Ureter (tissue), 1 donor: Measurements from ENCODE around the gene ME3. TPM values are rescaled to one million over a fixed set of nuclear protein-coding genes. Genes with fewer than 3 reads are reported as not detected.
"Not testable (repeated sequence)": the region's sequence is repeated elsewhere in the genome, so short reads cannot be mapped to it uniquely, and the experiment has no call there.

Experiments
- DNase-seq: peaks from one replicate; pipeline ENCODE4 v3.0.0-alpha.2; 2020; ENCODE audit warnings: low spot score
- total RNA-seq: library from RNA; stranded (reverse); gene quantifications from one replicate; pipeline ENCODE4 v1.2.4, GENCODE V29; 2023
- donor health status: DM: yes; HTN: yes; CAD: no.

Gene ME3
- total RNA-seq, 1 donor from 2014 or later, result 40.2 TPM

DNA sequence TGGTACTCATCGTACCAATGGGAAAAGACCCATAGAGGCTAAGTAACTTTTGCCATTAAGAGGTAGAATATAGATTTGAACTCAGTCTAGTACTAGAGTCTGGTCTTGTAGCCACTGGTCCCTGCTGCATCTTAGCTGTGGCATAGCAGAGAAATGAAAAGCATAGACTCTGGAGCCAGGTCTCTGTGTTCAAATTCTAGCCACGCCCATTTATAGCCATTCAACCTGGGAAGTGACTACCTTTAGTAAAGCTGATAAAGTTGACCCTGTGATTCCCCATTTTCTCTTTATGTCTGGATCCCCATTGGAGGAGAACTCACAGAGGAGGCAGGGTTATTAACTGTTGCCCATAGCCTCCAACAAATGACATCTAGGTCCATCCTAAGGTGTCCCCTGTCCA lies 113.6 kb downstream of the ME3 start:
- no peak for DNase-seq

DNA sequence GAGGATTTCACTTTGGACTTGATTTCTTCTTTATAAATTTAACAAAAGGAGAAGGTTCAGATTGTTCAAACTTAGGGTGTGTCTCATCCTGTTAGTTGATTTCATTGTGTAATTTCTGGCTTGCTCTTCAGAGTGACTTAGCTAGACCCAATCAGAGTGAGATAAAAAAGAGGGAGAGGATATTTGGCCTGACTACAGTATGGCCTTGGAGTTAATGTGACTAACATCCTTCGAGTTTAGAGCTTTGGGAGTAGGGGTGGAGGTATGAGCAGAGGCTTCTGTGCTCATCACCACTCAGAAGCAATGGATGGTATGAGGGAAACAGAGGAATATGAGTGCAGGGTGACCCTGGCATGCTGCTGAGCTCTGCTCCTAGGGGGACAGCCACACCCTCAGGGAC lies 114.2 kb downstream of the ME3 start:
- no peak for DNase-seq

DNA sequence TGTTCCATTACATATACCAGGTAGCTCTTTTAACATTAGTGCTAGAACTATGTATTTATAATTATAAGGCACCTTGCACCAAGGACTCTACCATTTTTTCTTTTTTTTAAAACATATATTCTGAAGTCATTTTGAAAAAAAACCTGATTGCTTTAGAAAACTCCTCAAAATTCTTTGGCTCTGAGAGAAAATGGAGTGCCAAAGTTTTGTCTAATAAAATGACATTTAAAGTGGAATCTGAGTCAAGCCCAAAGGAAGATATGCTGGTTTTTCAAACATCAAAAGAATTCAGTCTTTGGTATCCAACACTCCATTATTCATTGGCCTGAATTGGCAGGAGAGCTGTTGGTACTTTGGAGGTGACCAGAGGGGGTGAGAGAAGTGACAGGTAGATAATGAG lies 116.5 kb downstream of the ME3 start:
- DNase-seq, result no peak

DNA sequence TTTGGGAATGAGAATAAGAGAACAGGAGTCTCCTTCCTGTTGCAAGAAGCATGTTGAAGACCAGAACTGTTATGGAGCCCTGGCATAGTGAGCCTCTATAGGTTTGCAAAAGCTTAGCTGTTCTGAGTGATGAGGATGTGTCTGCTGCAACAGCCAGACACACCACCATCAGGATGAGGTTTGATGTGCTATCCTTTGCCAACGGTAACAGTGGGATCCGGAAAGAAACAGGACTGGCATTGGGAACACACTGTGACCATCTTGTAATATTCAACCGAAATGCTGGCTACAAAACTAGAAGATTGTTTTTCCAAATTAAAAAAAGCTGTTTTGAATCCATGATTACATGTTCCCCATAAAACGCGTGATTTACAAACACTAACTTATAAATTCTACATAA lies 117.0 kb downstream of the ME3 start:
- DNase-seq, result no peak

DNA sequence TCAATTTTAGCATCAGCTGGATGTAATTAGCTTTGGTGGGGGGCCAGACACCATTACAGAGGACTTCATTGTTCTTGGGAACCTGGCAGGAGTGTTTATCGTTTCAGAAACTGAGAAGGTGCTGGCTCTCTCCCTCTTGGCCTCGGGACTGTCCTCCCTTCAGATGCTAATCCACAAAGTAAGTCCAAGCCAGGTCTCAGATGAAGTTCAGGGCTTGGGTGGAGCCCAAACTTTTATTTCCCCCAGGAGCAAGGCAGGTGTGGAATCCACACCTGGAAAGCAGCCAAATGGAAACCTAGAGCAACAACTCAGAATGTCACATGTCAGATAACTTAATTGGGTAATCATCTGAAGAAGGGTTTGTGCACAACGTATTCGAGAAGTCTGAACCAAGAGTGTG lies 119.2 kb downstream of the ME3 start:
- DNase-seq, result no peak

DNA sequence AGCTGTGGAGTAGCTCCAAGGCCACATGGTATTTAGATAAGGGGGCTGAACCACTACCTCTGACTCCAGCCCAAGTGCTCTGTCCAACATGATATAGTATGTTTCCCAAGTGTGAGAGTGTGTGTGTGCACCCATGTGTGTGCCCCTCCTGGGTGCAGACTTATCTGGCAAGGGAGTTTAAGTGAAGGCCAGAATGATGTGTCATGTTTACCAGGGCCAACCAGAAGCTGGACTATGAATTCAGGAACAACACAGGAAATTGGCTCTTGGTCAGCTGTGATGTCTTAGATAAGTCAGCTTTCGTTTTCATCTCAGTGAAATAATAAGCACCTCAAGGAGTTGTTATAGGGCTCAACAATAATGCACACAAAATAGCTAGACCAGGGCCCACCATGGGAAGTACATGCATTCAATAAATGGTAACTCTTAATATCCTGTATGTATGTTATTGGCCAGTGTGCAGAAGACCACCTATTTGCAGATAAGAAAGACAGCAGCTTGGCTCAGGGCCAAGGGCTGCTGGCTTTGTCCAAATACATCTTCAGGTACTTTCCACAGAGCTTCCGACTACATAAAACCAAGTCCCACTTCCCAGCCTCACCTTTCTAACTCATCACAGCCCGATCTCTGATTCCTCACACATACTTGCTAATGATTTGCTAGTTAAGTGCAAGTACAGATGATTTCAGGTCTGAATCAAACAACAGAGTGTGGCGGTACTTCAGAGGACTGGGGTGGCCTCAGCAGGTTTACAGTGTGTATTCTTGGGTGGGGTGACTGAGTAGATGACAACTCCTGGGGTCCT lies 120.9 kb downstream of the ME3 start:
- DNase-seq, result no peak

DNA sequence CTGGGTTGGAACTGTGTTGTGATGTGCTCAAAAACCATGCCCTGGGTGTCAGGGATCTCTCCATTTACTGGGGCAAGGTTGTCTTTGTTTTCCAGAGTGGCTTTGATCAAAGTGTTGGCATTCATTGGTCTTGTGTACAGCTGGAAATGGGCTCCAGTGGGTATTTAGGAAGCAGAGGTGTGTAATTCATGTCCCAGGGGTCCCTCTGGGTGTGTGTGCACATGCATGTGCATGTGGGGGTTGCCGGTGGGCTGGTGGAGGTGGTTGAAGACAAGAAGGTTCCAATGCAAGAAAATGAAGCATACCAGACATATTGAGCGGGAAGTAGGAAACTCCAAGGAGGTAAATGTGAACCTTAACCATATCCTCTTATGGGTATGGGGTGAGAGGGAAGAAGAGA lies 121.7 kb downstream of the ME3 start:
- no peak for DNase-seq

DNA sequence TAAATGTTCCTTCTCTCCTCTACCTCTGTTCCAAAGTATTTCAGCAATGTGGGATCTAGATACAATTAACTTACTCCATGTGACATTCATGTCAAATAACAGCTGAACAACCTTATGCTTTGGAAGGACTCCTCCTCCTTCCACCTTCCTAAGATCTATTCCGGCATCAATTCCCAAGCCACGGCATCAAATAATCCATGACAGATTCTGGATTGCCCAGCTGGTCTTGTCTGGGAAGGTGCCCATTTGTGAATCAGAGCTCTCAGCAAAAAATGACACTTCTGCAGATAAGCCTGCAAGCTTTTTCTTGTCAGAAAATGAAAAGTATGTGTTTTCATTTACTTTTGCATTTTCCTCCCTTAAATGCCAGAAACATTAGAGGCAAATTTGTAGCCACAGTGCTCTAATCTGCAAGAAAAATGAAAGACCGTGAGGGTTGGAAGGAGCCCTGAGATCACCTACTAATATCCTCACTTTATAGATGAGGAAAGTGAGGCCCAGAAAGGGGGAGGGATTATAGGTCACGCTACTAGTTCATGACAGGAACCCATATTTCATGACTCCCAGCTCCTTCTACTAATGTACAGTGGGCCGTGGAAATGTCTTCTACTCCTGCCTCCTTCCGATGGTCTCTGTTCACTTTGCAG lies 124.0 kb downstream of the ME3 start:
- DNase-seq, result no peak

DNA sequence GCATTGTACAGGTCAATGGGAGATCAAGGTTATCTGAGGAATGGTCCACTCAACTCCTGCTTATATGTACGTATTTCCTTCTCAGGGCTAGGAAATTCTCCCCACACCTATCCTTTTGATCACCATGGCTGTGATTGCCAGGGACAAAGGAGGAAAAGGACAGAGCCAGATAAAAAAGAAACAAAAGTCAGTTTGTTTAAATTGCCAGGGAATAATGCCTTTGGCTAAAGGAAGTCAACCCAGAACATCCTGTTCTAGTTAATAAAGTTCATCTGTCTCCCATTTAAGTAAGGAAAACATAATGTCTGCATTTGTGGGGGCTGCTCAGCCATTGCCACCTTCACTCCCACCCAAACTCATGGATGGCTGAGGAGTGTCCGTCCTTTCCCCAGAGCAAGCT lies 124.7 kb downstream of the ME3 start:
- DNase-seq, result no peak

DNA sequence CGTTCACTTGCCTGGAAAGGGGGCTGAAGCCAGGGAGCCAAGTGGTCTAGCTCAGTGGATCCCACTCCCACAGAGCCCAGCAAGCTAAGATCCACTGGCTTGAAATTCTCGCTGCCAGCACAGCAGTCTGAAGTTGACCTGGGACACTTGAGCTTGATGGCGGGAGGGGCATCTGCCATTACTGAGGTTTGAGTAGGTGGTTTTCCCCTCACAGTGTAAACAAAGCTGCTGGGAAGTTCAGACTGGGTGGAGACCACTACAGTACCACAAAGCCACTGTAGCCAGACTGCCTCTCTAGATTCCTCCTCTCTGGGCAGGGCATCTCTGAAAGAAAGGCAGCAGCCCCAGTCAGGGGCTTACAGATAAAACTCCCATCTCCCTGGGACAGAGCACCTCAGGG lies 131.1 kb downstream of the ME3 start:
- DNase-seq, result not testable (repeated sequence)

DNA sequence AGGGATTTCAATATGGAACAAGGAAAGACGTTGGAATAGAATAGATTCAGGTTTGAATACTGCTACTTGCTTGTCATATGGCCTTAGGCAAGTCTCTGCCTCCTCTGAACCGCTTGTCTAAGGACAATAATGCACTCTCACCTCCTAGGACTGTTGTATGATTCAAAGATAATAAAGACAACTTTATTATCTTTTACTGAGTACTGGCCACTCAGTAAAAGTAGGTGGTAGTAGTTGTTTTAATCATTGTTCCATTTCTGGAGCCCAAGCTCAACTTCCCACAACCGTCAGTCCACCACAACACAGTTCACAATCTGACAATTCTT lies 134.2 kb downstream of the ME3 start:
- DNase-seq, result no peak

DNA sequence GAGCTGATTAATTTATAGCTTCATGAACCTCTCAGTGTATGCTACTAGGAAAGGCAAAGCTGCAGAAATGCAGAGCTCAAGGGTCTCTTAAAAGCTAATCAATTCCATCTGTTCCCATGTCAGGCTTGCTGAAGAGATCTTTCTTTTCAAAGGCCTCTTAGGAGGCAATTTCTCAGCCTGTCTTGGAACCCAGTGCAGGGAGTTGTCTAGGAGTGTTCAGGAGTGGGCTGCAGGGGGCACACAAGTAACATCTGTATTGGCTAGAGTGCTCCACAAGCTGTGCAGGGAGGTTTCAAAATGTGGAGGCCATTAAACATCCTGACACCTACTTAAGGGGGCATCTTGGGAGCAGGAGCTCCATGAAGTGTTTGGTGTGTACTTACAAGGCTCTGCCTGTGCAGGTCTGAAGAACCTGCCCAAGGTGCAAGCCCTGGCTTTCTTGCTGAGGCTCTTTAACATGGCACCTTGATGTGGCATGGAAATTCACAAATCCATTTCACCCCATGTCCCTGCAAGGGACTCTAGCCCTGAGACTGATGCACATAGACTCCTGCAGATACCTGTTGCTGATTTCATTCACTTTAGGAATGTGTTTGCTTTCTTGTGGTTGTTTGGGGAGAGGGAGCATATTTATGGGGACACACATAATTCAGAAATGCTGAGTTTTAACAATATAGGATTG lies 134.7 kb downstream of the ME3 start:
- DNase-seq, result no peak

DNA sequence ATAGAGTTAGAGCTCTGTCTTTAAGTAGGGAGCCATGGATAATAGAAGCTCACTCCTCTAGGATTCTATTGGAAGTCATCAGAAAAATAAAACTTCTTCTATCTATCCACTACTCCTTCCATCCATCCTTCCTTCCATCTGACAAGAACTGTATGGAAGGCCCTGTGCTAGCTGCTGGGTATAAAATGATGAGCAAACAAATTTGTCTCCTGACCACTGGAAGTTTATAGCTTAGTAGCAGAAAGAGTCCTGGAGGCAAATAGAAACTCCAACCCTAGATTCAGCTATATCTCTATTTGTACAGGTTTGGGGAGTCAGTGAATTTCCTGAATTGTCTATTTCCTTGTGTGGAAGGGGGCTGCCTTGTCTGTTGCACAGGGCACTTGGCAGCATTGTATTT lies 136.6 kb downstream of the ME3 start:
- no peak for DNase-seq

DNA sequence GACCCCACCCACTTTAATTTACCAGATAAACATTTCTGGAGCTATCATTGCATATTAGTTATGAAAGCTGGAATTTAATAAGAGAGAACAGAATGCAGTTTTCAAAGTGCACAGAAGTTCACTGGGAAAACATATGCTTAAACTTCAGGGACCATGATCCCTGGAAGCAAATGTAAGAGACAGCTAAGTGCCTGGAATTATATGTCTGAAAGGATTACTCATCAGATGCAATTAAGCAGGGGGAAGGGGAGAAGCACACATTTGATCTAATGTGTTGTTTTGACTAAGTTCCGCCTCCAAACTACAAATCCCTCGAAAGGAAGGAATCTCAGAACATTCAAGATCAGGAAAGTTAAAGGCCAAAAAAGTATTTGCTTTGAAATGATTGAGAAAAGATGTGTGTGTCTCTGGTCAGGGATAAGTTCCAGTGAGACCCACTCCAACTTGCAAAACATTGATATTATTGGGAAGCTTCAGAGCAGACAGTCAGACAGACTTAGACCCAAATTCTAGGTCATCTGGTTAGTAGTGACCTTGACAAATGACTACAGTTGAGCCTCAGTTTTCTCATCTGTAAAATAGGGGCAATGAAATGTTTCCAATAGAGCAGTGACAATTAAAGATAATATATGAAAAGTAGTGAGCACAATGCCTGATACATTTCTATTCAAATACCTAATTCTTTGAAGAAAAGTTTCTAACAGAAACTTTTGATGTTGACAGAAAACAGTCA lies 147.6 kb downstream of the ME3 start:
- no peak for DNase-seq

DNA sequence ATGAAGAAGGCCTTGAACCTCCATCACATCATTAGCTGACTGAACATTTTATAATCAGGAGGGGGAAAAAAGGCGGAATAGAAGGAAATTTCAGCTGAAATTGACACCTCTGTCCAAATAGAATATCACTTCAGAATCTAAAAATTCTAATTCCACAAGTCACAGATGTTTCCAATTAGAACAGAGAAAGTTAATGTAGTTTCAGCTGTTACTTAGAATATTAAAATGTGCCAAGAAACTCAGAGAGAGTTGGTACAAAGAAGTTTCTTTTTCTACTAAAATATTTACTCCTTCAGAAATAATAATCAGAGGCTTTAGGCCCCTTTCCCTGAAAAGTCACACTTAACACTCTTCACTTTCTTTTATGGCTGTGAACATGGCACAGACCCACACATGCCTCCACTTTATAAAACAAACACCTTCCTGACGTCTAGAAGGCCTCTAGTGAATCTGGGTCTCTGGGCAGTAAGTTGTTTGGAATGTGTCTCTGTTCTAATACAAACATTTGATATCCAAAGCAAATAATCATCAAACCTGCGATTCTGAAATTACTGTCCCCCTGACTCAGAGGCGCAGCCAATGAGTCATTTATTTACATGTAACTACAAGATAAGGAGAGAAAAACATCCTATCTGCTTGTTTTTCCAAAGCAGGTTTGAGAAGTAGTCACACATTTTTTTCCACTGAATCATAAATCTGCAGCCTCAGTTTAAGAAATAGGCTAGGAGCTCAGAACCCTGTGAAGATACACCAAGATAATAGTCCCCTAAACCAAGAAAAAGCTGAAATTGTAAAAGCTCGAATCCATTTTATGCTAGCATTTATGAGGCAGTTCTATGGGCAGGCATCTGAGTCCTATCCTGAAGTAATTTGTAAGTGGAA lies 148.4 kb downstream of the ME3 start:
- DNase-seq, result no peak

DNA sequence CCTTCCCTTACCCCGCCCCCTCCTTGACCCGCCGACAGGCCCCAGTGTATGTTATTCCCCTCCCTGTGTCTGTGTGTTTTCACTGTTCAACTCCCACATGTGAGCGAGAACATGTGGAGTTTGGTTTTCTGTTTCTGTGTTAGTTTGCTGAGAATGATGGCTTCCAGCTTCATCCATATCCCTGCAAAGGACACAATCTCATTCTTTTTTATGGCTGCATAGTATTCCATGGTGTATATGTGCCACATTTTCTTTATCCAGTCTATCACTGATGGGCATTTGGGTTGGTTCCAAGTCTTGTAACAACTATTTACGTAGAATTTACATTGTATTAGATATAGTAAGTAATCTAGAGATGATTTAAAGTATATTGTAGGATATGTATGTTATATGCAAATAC lies 149.9 kb downstream of the ME3 start:
- not testable (repeated sequence) for DNase-seq

DNA sequence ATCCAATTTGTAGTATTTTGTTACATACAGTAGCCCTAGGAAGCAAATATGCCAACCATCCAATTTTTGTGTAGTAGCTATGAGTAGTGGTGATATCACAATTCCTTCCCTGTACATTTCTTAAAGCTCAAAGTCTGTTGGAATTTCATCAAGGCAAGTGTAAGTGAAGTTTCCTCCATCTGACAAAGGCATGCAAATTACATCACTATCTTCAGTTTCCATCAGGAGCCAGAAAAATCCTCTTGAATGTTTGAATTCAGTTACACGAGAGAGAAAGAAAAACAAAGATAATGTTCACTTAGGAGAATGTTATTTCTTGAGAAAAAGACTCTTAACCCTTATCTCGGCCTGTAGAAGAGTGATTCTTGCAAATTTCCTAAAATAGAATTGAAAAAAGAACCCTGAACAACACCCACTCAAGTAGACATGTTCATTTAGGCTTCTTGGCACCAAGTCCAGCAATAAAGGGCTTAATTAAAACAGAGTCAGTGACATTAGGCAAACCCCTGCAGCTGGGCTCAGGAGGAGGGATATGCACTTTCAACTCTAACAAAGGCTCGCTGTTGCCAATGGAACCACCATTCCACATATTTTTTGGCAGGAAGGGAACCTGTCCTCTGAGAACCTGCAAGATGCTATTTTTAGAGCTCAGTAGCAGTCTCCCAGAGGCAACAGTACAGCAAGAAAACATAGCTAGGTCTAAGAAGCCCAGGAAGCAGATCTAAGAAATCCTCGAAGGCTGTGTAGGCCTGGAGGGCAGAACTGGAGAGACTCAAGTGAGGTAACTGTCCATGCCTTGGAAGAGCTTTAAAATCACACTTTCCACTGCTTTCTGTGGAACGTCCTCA lies 153.1 kb downstream of the ME3 start:
- no peak for DNase-seq

DNA sequence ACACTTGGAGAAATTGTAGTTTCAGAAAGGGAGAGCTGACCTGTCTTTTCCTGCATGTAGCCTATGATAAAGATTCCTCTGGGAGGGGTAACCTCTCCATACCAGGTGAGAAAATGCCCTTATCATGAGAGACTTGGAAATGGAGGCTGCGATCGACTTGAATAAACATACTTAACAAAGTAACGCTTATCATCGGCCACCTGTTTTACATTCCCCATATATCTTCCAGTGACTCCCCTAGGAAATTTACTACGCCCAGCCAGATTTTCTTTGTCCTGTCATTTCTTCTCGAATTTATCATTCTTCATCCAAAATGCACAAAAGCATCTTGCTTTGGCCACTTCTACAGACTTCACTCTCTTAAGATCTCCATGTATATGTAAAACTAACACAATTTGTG lies 154.2 kb downstream of the ME3 start:
- no peak for DNase-seq

DNA sequence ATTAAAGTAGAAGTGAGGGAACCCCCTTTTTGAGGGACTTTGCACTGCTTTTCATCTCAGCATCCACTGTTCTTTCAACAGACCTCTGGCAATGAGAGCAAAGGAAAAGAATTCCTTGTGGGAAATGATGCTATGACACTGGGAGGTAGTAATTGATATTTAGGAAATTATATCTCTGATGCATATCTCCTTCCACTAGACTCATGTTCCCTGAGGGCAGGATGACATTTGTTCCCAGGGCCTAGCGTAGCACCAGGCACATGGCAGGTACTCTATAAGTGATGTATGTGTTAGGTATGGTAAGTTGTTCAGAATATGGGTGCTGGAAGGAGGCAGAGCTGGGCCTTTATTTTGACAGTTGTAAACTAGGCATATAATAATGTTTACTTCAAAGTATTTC lies 154.9 kb downstream of the ME3 start:
- DNase-seq, result no peak

DNA sequence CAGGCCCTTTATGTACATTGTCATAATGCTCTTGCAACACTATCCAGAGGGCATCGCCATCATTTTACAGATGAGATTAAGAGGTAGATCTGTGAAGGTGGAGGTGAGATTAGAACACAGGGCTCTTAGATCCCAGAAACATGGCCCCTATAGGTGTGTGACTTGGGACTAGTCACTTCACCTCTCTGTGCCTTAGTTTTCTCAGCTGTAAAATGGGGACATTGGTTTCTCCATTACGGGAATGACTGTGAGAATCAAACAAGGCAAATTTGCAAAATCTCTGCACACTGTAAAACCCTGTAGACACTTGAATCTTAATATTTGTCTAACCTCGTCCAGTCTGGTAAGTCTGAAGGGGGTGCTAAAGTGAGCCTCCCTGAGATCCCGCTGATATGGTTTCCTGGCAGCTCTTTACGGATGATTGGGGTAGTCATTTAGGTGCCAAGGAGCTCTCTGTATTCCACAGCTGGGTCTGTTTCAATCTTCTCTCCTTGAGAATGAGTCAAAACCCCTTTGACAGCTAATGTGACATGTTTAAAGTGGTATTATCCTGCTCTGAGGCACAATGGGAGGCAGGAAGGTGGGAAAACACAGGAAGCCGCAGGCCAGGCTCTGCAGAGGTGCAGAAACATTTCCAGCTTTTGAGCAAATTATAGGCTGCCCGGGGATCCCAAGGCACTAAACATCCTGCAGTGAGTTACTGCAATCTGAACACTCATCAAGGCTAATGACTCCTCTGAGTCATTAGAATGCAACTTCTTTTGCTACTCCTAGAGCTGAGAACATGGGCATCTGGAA lies 156.9 kb downstream of the ME3 start:
- no peak for DNase-seq
